Raji (cell line): ENCODE data around the gene MYLK4.
A peak's percentile ranks its signal among the peaks of the same experiment; 100 is the strongest.

ENCODE experiments used
- POLR2A ChIP-seq: IDR thresholded peaks from 2 replicates; pipeline ENCODE4 v1.6.1; 2011; ENCODE audit warnings: low read depth, low read length, control low read depth; ENCODE audit not compliant: insufficient read depth

MYLK4 gene

DNA sequence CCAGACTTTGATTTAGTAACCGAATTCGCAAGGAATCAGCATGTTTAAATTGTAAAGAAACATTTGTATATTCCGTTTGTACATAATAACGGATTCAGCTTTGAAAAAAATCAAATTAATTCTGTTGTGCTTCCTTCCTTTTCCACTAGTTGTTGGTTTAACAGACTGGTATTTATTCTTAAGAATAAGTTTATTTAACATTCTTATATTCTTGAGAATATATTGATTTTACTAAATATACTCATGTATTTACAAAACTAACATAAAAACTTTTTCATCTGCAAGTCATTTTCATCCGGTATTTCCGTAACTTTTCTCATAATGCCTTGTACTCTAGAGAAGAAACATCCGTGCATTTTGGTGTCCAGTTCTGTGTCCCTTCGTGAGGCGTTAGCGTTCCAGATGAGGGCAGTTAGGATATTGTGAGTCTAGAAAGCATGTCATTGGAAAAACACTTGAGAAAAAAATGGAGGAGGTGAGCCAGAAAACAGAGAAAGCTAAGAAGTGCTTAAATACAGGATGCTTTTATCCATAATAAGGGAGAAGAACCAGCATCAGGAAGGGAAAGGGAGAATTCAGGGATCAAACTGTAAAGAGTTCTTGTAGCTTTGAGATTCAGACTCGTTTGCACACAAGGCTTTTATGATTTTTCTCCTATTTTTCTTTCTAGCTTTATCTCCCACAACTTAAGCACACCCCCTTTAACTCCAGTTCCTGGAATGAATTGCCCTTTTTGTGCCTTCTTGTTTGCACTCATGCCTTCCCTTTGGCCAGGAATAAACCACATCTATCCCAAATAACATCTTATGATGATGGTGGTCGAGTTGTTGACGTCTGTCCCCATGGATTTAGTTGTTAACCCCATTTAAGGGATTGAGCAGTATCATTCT, 16.3 kb upstream of the MYLK4 start:
- TF ChIP-seq POLR2A, result no peak

DNA sequence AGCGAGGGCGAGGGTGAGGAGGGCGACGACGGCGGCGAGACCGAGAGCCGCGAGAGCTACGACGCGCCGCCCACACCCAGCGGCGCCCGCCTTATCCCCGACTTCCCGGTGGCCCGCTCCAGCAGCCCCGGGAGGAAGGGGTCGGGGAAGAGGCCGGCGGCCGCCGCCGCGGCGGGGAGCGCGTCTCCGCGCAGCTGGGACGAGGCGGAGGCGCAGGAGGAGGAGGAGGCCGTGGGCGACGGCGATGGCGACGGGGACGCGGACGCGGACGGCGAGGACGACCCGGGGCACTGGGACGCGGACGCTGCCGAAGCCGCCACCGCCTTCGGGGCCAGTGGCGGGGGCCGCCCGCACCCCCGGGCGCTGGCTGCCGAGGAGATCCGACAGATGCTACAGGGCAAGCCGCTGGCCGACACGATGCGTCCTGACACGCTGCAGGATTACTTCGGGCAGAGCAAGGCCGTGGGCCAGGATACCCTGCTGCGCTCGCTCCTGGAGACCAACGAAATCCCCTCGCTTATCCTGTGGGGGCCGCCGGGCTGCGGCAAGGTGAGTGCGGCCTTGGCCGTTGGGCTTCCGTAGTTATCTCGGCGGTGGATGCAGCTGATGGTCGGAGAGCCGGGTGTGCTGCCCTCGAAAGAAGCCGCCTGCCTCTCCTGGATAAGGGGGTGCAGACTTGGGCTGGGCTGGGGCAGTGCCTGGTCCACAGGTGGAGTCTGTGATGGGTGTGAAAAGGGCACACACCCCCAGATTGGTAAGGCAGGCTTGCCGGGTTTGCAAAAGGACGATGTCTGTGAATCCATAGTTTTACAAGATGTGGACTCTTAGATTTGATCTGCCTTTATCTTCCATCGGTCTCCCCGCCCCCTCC, 15.4 kb upstream of the MYLK4 start:
- TF ChIP-seq POLR2A, result no peak

DNA sequence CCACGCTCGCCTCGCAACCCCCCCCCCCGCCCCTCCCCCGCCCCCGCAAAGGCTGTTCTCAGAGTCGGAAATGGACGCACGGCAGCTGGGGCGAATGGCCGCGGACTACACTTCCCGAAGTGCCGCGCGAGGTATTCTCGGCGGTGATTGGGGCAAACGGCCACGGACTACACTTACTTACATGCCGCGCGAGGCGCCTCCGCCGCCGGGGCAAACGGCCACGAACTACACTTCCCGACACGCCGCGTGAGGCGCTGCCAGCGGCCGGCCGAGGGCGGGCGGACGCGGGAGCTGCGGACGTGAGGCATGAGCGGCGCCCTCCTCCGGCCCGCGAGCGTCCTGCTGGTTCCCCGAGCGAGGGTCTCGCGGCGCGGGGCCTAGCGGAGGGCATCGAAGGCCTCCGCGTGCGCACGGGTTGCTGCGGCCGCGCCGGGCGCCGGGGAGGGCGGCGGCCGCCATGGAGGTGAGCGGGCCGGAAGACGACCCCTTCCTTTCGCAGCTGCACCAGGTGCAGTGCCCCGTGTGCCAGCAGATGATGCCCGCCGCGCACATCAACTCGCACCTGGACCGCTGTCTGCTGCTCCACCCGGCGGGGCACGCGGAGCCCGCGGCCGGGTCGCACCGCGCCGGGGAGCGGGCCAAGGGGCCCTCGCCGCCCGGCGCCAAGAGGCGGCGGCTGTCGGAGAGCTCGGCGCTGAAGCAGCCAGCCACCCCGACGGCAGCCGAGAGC, 14.6 kb upstream of the MYLK4 start, which contains the start of gene WRNIP1:
WRNIP1 (plus strand) TSS at position 228 of the 730 bp plus-strand sequence; CDS start at position 458, 230 bp downstream.
- peak; percentile 76 for TF ChIP-seq POLR2A

DNA sequence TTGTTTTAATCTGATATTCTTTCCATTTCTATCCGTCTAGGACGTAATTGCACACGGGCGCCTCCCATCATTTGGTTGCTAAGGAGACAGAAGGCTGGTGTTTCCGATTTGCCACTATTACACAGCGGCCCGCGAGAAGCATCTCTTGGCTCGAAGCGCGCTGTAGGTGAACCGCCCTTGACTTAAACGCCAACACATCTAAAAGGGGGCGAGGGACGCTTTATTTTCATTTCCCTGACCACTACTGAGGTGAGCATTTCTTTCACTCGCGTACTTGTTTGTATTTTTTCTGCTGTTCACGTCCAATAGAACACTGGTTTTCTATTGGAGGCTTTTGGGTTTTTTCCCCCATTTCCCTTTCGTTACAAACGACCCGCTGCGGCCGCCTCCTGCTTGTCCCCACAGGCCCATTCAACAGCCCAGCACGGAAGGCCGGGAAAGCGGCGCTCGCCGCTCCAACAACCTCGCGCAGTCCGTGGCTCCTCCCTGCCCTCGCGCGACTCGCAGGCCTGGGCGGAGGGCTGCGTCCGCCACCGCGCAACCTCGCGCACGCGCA, 14.0 kb upstream of the MYLK4 start:
- peak; percentile 70 for TF ChIP-seq POLR2A

DNA sequence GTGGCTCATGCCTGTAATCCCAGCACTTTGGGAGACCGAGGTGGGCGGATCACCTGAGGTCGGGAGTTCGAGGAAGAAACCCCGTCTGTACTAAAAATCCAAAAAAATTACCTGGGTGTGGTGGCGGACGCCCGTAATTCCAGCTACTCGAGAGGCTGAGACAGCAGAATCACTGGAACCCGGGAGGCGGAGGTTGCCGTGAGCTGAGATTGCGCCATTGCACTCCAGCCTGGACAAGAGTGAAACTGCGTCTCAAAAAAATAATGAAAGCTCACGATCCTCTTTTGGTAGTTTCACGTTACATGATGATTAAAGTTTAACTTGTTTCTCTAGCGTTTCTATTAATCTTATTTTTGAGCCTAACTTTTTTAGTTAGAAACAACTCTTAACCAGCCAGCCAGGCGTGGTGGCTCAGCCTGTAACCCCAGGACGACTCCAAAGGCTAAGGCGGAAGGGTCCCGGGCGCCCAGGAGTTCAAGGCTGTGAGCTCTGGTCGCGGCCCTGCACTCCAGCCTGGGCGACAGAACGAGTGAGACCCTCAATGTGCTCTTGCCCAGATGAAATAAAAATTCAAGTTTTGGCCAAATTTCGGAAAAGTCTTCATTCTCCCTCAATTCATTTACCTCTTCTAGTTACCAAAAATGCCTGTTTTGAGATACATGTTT, 13.3 kb upstream of the MYLK4 start:
- TF ChIP-seq POLR2A, result no peak

DNA sequence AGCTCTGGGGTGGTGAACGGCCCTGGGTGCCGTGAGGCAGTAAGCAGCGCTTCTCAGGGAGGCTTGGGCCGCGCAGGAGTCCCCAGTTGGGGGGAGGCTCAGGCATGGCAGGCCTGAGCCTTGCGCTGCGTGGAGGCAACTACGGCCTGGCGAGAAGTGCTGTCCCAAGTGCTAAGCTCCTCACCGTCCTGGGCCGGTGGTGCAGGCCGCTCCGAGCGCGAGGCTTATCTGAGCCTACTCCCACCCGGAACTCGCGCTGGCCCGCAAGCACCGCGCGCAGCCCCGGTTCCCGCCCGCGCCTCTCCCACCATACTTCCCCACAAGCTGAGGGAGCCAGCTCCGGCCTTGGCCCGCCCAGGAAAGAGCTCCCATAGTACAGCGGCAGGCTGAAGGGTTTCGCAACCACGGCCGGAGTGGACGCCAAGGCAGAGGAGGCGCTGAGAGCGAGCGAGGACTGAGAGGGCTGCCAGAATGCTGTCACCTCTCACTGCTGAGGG, 12.7 kb upstream of the MYLK4 start:
- no peak for TF ChIP-seq POLR2A

DNA sequence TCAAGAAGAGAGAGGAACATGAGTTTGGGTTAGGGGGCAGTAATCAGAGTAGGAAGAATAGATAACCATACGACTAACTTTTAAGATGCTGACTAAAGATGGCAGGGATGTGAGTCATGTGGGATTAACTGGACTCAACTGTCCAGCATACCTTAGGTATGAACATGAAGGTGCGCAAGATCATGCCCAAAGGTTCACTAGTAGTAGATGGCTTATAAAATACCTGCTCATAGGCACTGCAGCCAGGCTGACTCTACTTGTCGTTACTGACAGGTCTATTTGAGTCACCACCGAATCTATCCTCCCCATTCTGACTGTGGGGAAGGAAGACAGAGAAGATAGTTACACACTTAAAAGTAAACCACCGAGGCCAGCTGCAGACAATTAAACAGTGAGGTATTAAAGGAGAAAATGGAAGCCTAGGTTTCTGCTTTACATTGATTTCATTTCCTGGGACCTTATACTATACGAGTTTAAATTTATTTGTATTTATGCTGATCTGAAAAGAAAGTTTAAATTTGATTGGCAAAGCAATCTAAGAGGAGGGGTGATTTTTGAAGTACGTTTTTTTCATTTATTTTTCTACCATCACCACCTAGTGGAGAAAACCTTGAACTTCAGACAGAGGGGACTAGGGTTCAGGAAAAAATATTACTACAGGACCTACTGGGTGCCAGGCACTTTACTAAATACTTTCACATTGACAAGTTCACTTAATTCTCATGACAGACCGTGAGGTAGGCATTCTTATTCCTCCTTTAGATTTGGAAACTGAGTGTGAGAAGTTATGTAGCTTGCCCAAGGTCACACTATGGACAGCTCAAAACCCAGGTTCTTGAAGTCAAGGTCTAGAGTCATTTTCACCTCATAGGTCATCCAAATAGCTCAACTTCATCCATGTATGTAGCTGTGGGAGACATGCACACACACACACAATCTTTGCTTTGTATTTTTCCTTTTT, 10.4 kb upstream of the MYLK4 start:
- TF ChIP-seq POLR2A, result no peak

DNA sequence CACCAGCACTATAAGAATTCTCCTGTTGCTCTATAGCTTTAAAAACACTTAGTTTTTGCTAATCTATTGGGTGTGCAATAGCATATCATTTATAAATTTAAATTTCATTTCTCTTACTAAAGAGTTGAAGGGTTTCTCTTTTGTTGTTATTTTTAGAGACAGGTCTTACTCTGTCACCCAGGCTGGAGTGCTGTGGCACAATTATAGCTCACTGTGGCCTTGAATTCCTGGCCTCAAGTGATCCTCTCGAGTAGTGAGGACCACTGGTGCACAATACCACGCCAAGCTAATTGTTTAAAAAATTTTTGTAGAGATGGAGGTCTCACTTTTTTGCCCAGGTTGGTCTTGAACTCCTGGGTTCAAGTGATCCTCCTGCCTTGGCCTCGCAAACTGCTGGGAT, 8.3 kb upstream of the MYLK4 start:
- TF ChIP-seq POLR2A, result no peak

DNA sequence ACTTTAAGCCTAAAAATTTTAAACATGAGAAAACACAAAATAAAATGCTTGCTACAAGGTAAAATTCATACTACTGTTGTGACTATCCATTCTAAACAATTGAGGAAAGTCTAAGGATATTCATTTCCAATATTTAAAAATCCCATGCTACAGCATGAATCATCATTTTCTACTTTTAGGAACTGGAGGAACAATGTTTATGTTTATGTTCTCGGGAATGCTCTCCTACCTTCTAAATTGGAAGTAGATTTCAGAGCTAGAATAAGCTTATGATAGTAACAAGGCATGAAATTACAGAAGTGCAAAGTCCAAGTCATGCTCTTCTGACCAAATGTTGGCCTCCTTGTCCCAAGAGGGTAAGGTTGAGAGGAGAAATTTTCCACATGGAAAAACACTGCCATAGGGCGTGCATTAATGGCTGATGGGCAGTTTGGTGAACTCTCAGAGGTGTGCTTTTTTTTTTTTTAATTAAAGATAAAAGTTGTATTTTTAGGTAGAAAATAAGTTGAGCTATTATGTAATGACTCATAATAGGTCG, 6.0 kb upstream of the MYLK4 start:
- no peak for TF ChIP-seq POLR2A

DNA sequence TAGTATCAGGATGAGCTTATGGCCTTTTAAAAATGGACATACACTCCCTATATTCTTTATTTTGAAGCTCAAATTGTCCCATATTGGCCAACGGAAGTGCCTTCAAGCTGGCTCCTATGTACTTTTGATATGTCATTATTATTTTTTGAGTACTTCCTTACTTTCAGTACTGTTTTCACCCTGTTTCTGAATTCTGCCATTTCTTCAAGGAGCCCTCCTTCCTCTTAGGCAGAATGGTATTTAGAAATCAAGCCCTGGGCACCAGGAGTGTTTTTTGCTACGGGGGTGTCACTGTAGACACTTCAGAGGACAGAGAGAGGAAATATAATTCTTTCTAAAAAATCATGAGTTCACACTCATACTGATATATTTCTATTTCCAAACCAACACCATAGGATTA, 5.5 kb upstream of the MYLK4 start:
- no peak for TF ChIP-seq POLR2A

DNA sequence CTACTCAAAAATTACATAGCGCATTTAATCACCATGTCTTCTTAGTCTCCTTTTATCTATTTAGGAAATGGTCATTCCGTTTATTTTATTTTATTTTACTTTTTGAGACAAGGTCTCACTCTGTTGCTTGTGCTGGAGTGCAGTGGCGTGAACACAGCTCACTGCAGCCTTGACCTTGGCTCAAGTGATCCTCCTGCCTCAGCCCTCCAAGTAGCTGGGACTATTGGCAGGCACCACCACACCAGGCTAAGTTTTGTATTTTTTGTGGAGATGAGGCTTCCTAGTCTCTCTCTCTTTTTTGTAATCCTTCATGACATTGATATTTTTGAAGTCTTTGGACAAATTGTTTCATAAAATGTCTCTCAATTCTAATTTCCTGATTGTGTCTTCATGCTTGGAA, 4.7 kb upstream of the MYLK4 start:
- TF ChIP-seq POLR2A, result no peak

DNA sequence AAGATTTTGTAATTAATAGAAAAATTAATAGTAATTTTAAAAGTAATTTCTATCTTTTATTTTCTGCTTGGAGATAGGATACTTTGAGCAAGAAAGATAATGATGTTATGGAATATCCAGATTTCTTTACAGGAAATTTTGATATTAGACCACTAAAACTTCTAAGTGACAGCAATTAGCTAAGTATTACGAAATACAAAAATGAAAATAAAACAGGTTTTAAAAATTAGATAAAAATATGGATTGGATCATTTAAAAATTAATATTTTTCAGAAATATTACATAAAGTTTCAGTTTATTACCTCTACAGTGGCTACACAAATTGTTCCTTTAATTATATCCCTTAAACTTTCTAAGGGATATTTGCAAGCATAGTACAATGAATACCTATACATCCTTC, 4.2 kb upstream of the MYLK4 start:
- no peak for TF ChIP-seq POLR2A

DNA sequence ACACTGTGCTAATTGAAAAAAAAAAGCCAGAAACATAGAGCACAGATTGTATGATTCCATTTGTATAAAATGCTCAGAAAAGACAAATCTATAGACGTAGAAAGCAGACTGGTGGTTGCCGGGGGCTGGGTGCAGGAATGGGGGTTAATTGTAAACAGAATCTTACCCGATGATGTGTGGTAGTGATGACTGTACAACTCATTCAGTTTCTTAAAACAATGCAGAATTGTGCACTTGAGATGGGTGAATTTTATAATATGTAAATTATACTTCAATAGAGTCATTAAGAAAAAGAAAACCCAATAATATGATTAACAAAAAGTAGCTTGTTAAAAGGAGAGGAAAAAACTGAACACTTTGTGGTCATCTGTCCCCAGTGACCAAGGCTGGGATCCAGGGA, 3.7 kb upstream of the MYLK4 start:
- TF ChIP-seq POLR2A, result no peak
